Stomach (tissue), 4 donors: Measurements from ENCODE around the gene BMPR1B.

ENCODE experiments used
- POLR2A ChIP-seq, 4 donors: fragments of 450-650 bp; IDR thresholded peaks; one replicate each; pipeline ENCODE4 v1.6.1; 2016; ENCODE audit warnings: antibody characterized with exemption in 4 of 4, control low read depth in 2 of 4, mild to moderate bottlenecking in 1 of 4, moderate library complexity in 1 of 4
- TF ChIP-seq, protein P1 (sequence below), 7 experiments: fragments of 450-650 bp in 4 of 7; fragments of 200-600 bp in 3 of 7; sonication (generic) in 3 of 7; IDR thresholded peaks; one replicate each; pipeline ENCODE4 v1.5.1; 2016 to 2019; ENCODE audit warnings: antibody characterized with exemption in 7 of 7, control low read depth in 2 of 7, mild to moderate bottlenecking in 1 of 7

DNA sequence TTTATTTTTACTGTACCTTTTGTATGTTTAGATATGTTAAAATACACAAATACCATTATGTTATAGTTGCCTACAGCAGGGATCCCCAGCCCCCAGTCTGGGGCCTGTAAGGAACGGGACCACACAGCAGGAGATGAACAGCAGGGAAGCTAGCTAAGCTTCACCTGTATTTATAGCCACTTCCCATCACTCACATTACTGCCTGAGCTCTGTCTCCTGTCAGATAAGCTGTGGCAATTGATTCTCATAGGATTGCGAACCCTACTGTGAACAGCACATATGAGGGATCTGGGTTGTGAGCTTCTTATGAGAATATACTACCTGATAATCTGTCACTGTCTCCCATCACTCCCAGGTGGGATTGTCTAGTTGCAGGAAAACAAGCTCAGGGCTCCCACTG is 73.9 kb downstream of the BMPR1B start:
- TF ChIP-seq, protein P1, sequence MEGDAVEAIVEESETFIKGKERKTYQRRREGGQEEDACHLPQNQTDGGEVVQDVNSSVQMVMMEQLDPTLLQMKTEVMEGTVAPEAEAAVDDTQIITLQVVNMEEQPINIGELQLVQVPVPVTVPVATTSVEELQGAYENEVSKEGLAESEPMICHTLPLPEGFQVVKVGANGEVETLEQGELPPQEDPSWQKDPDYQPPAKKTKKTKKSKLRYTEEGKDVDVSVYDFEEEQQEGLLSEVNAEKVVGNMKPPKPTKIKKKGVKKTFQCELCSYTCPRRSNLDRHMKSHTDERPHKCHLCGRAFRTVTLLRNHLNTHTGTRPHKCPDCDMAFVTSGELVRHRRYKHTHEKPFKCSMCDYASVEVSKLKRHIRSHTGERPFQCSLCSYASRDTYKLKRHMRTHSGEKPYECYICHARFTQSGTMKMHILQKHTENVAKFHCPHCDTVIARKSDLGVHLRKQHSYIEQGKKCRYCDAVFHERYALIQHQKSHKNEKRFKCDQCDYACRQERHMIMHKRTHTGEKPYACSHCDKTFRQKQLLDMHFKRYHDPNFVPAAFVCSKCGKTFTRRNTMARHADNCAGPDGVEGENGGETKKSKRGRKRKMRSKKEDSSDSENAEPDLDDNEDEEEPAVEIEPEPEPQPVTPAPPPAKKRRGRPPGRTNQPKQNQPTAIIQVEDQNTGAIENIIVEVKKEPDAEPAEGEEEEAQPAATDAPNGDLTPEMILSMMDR (IDR thresholded peaks at IDR 0.05): no peak
- no peak for TF ChIP-seq POLR2A (IDR thresholded peaks at IDR 0.05)
